Testis (tissue), 2 donors: Measurements from ENCODE around the gene TNFRSF13B.

ENCODE experiments used
- POLR2A ChIP-seq: fragments of 450-650 bp; IDR thresholded peaks from one replicate; pipeline ENCODE4 v1.6.1; 2017; ENCODE audit warnings: antibody characterized with exemption, mild to moderate bottlenecking, moderate library complexity
- TF ChIP-seq, protein P1 (sequence below), 3 experiments: fragments of 450-650 bp in 2 of 3; fragments of 200-600 bp in 1 of 3; sonication (generic) in 1 of 3; IDR thresholded peaks; one replicate each; pipeline ENCODE4 v1.5.1; 2016 to 2019; ENCODE audit warnings: antibody characterized with exemption in 3 of 3, mild to moderate bottlenecking in 2 of 3, moderate library complexity in 1 of 3

DNA sequence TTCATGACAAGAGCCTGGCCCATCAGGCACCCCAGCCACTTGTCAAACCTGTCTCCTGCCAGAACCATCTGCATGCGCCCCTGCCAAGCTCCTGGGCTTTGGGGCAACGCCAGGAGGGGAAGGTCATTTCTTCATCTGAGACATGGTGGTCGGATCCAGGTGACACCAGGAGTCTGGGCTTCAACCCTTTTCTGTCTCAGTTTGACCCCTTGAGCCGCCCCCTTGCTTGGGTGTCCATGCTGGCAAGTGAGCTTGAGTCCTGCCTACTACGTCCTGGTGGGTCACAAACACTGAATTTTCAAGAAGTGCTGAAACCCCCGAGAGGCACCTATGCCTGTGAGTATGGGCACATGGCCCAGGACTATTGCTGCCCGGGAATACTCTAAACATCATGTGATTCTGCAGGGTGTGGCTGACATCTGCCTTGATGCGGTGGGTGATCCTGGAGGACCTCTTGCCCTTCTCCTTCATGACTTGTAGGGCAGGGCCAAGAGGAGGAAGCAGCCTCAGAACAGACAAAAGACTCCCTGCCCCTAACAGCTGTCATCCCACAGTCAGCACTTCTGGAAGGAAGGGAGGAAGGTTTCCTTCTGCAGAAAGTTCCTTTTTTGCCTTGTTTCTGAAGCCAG, 43.4 kb downstream of the TNFRSF13B start:
- TF ChIP-seq, protein P1, sequence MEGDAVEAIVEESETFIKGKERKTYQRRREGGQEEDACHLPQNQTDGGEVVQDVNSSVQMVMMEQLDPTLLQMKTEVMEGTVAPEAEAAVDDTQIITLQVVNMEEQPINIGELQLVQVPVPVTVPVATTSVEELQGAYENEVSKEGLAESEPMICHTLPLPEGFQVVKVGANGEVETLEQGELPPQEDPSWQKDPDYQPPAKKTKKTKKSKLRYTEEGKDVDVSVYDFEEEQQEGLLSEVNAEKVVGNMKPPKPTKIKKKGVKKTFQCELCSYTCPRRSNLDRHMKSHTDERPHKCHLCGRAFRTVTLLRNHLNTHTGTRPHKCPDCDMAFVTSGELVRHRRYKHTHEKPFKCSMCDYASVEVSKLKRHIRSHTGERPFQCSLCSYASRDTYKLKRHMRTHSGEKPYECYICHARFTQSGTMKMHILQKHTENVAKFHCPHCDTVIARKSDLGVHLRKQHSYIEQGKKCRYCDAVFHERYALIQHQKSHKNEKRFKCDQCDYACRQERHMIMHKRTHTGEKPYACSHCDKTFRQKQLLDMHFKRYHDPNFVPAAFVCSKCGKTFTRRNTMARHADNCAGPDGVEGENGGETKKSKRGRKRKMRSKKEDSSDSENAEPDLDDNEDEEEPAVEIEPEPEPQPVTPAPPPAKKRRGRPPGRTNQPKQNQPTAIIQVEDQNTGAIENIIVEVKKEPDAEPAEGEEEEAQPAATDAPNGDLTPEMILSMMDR (IDR thresholded peaks at IDR 0.05), result no peak
- TF ChIP-seq POLR2A, result no peak
